ENCODE results near the gene SS18.

The SS18 gene

DNA sequence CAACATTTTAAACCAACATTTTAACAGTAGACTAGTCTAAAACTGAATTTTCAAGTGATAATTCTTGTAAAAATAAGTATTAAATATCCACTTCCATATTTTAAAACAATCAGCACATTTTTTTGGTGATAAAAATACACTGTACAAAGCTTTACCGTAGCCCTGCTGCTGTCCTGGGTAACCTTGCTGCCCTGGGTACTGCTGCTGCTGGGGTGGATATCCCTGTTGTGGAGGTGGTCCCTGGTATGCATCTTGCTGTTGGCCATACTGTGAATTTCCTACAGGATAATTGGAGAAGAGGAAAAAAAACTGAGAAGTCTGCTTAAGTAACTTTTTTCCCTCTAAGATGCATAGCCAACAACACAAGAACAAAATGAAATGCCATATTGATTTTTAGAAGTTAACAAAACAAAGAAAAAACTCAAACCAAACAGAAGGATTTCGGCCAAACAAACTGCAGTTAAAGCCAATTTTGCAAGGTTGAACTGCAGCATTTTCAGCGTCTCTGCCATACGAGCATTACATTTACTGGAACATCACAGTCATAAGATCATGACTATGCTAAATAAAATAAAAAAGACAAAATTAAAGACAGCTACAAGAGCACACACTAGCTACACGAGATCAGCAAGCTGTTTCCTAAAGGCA, 55.4 kb downstream of the SS18 start:
- Histone ChIP-seq H3K4me3 (ENCODE audit: low read length, poor library complexity, severe bottlenecking) (no peak overlapping the region), H3K9me2 (replicated peaks; ENCODE audit: low read depth, low read length) (no peaks in the 10 kb centered on the region), H3K36me3 (ENCODE audit: insufficient read depth, low read length) (peaks cover 86% of the 10 kb centered on the region), H3F3A (ENCODE audit: low read depth) (no peaks in the 10 kb centered on the region), H3K4me2 (ENCODE audit: low read depth, low read length, poor library complexity, severe bottlenecking) (no peak overlapping the region), H4K20me1 (ENCODE audit: insufficient read depth, low read length, poor library complexity, severe bottlenecking) (peaks cover 18% of the 10 kb centered on the region), H2AFZ (ENCODE audit: low read length) (no peak overlapping the region), H3K9me3 (ENCODE audit: insufficient read depth, low read depth, low read length) (no peaks in the 10 kb centered on the region), H3K9ac (ENCODE audit: low read depth, low read length, poor library complexity, severe bottlenecking) (no peak overlapping the region), H3K79me2 (ENCODE audit: insufficient read depth, low read length) (peaks cover 6% of the 10 kb centered on the region; the same call in 1 of the 2 replicates), H3K27me3 (ENCODE audit: insufficient read depth, low read length, poor library complexity, severe bottlenecking) (no peaks in the 10 kb centered on the region), H3K4me1 (ENCODE audit: insufficient read depth, low read length, poor library complexity, severe bottlenecking) (peaks cover 9% of the 10 kb centered on the region)
- no peak for TF ChIP-seq EZH2phosphoT487 (IDR thresholded peaks at IDR 0.05; ENCODE audit: borderline replicate concordance)
- TF ChIP-seq CTCF (conservative IDR thresholded peaks at IDR 0.05; ENCODE audit: low read length): no peak

DNA sequence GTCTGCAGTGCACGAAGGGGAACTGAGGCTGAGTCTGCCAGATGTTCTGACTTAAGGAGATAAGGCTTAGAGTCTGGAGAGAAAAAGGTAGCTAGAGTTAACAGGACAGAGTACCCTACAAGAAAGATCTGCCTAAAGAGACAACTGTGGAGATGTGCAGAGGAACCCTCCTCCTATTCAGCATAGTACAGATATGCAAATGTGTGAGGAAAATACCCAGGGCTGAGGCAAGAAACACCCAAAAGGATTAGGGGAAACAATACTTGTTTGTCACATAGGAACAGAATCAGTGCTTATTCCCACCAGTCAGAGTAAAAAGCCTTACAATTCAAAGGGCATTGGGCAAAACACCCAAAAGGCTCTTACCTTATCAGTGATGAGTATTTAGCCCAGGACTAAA, 67.8 kb downstream of the SS18 start:
- no peaks in the 10 kb centered on the region for H3F3A ChIP-seq (ENCODE audit: low read depth)
- no peak overlapping the region for H3K9ac ChIP-seq (ENCODE audit: low read depth, low read length, poor library complexity, severe bottlenecking)
- no peak overlapping the region for H2AFZ ChIP-seq (ENCODE audit: low read length)
- H3K9me3 ChIP-seq (ENCODE audit: insufficient read depth, low read depth, low read length): no peaks in the 10 kb centered on the region
- peaks cover 89% of the 10 kb centered on the region for H3K36me3 ChIP-seq (ENCODE audit: insufficient read depth, low read length)
- H3K4me1 ChIP-seq (ENCODE audit: insufficient read depth, low read length, poor library complexity, severe bottlenecking): no peaks in the 10 kb centered on the region
- H3K79me2 ChIP-seq (ENCODE audit: insufficient read depth, low read length): no peaks in the 10 kb centered on the region
- no peaks in the 10 kb centered on the region for H3K9me2 ChIP-seq (replicated peaks; ENCODE audit: low read depth, low read length)
- H3K27me3 ChIP-seq (ENCODE audit: insufficient read depth, low read length, poor library complexity, severe bottlenecking): no peaks in the 10 kb centered on the region
- H3K4me2 ChIP-seq (ENCODE audit: low read depth, low read length, poor library complexity, severe bottlenecking): no peak overlapping the region
- H4K20me1 ChIP-seq (ENCODE audit: insufficient read depth, low read length, poor library complexity, severe bottlenecking): no peaks in the 10 kb centered on the region
- TF ChIP-seq CTCF (conservative IDR thresholded peaks at IDR 0.05; ENCODE audit: low read length) (no peak), EZH2phosphoT487 (IDR thresholded peaks at IDR 0.05; ENCODE audit: borderline replicate concordance) (no peak)
- no peak overlapping the region for H3K4me3 ChIP-seq (ENCODE audit: low read length, poor library complexity, severe bottlenecking)

GRCh38 chr18:26021061-26021754, 69.2 kb downstream of the SS18 start:
- no peak overlapping the region for H3K4me3 ChIP-seq (ENCODE audit: low read length, poor library complexity, severe bottlenecking)
- H3K4me1 ChIP-seq (ENCODE audit: insufficient read depth, low read length, poor library complexity, severe bottlenecking): no peaks in the 10 kb centered on the region
- H3K9me2 ChIP-seq (replicated peaks; ENCODE audit: low read depth, low read length): no peaks in the 10 kb centered on the region
- no peaks in the 10 kb centered on the region for H3F3A ChIP-seq (ENCODE audit: low read depth)
- TF ChIP-seq CTCF (conservative IDR thresholded peaks at IDR 0.05; ENCODE audit: low read length): no peak
- TF ChIP-seq EZH2phosphoT487 (IDR thresholded peaks at IDR 0.05; ENCODE audit: borderline replicate concordance): no peak
- H3K36me3 ChIP-seq (ENCODE audit: insufficient read depth, low read length): peaks cover 94% of the 10 kb centered on the region
- H3K4me2 ChIP-seq (ENCODE audit: low read depth, low read length, poor library complexity, severe bottlenecking): no peak overlapping the region
- H3K27me3 ChIP-seq (ENCODE audit: insufficient read depth, low read length, poor library complexity, severe bottlenecking): no peaks in the 10 kb centered on the region
- no peaks in the 10 kb centered on the region for H3K9me3 ChIP-seq (ENCODE audit: insufficient read depth, low read depth, low read length)
- no peaks in the 10 kb centered on the region for H3K79me2 ChIP-seq (ENCODE audit: insufficient read depth, low read length)
- no peak overlapping the region for H3K9ac ChIP-seq (ENCODE audit: low read depth, low read length, poor library complexity, severe bottlenecking)
- no peaks in the 10 kb centered on the region for H4K20me1 ChIP-seq (ENCODE audit: insufficient read depth, low read length, poor library complexity, severe bottlenecking)
- H2AFZ ChIP-seq (ENCODE audit: low read length): no peak overlapping the region

Data from Loucy (cell line).